Measurements from ENCODE around the gene ALDH3A1. TPM values are rescaled to one million over a fixed set of nuclear protein-coding genes. Genes with fewer than 3 reads are reported as not detected.

The ALDH3A1 gene
- total RNA-seq, 3 donors from 2014 or later: not detected

GRCh38 chr17:19713462-19713861 lies 34.6 kb downstream of the ALDH3A1 start:
- Mint-ChIP-seq H3K9me3 (no peaks in the 10 kb centered on the region), H3K27me3 (ENCODE audit: low read depth) (no peaks in the 10 kb centered on the region), H3K4me3 (no peak overlapping the region), H3K36me3 (ENCODE audit: insufficient read depth) (no peaks in the 10 kb centered on the region), H3K4me1 (ENCODE audit: low read depth) (no peaks in the 10 kb centered on the region)
- no peak for DNase-seq
- no peak for ATAC-seq

- Mint-ChIP-seq H3K36me3 (ENCODE audit: insufficient read depth) (no peaks in the 10 kb centered on the region), H3K4me1 (ENCODE audit: low read depth) (no peaks in the 10 kb centered on the region), H3K9me3 (no peaks in the 10 kb centered on the region), H3K4me3 (no peak overlapping the region), H3K27me3 (ENCODE audit: low read depth) (no peaks in the 10 kb centered on the region)
- ATAC-seq: no peak
- DNase-seq: no peak
These were observed 35.6 kb downstream of the ALDH3A1 start for GRCh38 chr17:19712436-19713004.

GRCh38 chr17:19709841-19710240 lies 38.3 kb downstream of the ALDH3A1 start:
- DNase-seq: no peak
- no peaks in the 10 kb centered on the region for H3K36me3 Mint-ChIP-seq (ENCODE audit: insufficient read depth)
- H3K9me3 Mint-ChIP-seq: no peaks in the 10 kb centered on the region
- no peak for ATAC-seq
- no peaks in the 10 kb centered on the region for H3K4me1 Mint-ChIP-seq (ENCODE audit: low read depth)
- H3K4me3 Mint-ChIP-seq: no peak overlapping the region
- H3K27me3 Mint-ChIP-seq (ENCODE audit: low read depth): no peaks in the 10 kb centered on the region

DNA sequence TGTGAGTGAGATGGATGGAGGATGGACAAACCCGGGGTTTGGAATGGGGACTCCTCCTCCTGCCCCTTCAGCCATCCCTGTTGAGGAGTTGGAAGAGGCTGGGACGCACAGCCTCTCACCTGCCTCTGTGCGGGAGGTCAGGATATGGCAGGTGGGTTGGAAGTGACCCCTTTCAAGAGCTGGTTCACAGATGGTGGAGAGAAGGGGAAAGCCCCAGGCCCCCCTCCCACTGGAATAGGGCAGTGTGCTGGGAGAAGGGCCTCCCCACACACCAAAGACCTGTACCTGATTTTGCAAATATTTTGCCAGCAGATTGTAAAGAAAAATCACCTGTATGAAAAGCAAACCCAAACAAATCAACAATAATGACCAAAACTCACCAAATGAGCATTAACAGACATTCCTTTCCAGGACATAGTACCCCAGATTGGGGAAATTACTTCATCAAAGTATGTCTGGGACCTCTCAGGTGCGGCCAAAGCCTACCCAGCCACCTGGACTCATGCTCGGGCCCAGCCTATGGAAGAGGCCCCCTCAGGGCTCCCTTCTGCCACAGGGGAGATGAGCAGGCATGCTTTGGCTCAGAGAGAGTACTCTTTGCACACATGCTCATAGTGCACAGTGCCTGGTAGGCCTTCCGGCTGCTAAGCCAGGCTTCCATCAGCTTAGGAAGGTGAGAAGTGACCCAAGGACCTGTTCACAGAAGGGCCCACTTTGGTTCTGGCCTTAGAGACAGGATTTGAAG lies 39.5 kb downstream of the ALDH3A1 start:
- Mint-ChIP-seq H3K9me3 (no peaks in the 10 kb centered on the region), H3K4me3 (no peak overlapping the region), H3K27me3 (ENCODE audit: low read depth) (no peaks in the 10 kb centered on the region), H3K4me1 (ENCODE audit: low read depth) (no peaks in the 10 kb centered on the region), H3K36me3 (ENCODE audit: insufficient read depth) (no peaks in the 10 kb centered on the region)
- DNase-seq (no peak), ATAC-seq (no peak)

GRCh38 chr17:19707728-19708221 lies 40.3 kb downstream of the ALDH3A1 start:
- Mint-ChIP-seq H3K9me3 (no peaks in the 10 kb centered on the region), H3K27me3 (ENCODE audit: low read depth) (no peaks in the 10 kb centered on the region), H3K36me3 (ENCODE audit: insufficient read depth) (no peaks in the 10 kb centered on the region), H3K4me1 (ENCODE audit: low read depth) (no peaks in the 10 kb centered on the region), H3K4me3 (no peak overlapping the region)
- ATAC-seq (no peak), DNase-seq (no peak)

GRCh38 chr17:19706791-19707727 lies 41.0 kb downstream of the ALDH3A1 start:
- Mint-ChIP-seq H3K4me1 (ENCODE audit: low read depth) (no peaks in the 10 kb centered on the region), H3K9me3 (no peaks in the 10 kb centered on the region), H3K4me3 (no peak overlapping the region), H3K27me3 (ENCODE audit: low read depth) (no peaks in the 10 kb centered on the region), H3K36me3 (ENCODE audit: insufficient read depth) (no peaks in the 10 kb centered on the region)
- DNase-seq: no peak
- ATAC-seq: no peak

DNA sequence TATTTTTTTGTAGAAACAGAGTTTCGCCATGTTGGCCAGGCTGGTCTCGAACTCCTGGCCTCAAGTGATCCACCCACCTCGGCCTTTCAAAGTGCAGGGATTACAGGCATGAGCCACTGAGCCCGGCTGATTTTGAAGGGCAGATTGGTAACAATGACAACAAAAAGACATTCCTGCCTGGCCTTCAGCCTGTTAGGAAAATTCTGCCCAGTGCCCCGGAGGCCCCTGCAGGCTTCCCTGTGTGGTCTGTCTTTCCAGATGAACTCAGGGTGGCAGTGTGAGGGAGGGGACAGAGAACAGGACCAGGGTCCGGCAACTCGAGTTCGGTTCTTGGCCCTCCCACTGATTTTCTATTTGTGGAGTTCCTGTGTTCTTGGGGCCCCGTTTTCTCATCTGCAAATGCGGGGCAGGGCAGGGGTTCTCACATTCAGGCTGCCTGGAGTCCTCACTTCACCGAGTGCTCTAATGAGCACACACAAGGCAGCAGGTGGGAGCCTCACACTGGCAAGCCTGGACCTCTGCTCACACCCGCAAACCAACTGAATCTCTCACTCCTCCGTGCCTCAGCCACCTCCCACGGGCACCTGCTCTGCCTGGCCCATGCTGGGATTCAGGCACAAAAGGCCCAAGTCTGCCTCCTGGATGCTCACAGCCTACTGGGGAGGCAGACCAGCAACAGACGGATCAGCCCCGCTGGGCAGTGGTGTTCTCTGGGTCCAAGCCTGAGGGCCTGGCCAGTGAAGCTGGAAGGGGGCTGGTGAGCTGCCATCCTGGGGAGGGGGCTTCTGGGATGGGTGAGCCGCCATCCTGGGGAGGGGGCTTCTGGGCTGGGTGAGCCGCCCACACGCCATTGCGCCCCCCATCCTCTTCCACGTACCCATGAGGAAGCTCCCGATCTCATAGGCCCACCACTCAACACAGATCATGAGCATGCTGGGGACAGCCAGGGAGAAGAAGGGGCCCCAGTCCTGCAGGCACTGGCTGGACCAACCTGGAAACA lies 42.0 kb downstream of the ALDH3A1 start:
- DNase-seq (no peak), ATAC-seq (no peak)
- H3K36me3 Mint-ChIP-seq (ENCODE audit: insufficient read depth): no peaks in the 10 kb centered on the region
- no peaks in the 10 kb centered on the region for H3K9me3 Mint-ChIP-seq
- H3K4me1 Mint-ChIP-seq (ENCODE audit: low read depth): no peaks in the 10 kb centered on the region
- no peak overlapping the region for H3K4me3 Mint-ChIP-seq
- no peaks in the 10 kb centered on the region for H3K27me3 Mint-ChIP-seq (ENCODE audit: low read depth)

- Mint-ChIP-seq H3K4me1 (ENCODE audit: low read depth) (no peaks in the 10 kb centered on the region), H3K36me3 (ENCODE audit: insufficient read depth) (no peaks in the 10 kb centered on the region), H3K4me3 (no peak overlapping the region), H3K9me3 (no peaks in the 10 kb centered on the region), H3K27me3 (ENCODE audit: low read depth) (no peaks in the 10 kb centered on the region)
- no peak for ATAC-seq
- DNase-seq: no peak
These were observed 42.9 kb downstream of the ALDH3A1 start for GRCh38 chr17:19705201-19705600.

GRCh38 chr17:19703828-19704613 lies 44.1 kb downstream of the ALDH3A1 start:
- Mint-ChIP-seq H3K4me1 (ENCODE audit: low read depth) (no peaks in the 10 kb centered on the region), H3K9me3 (no peaks in the 10 kb centered on the region), H3K4me3 (no peak overlapping the region), H3K36me3 (ENCODE audit: insufficient read depth) (no peaks in the 10 kb centered on the region), H3K27me3 (ENCODE audit: low read depth) (no peaks in the 10 kb centered on the region)
- ATAC-seq (no peak), DNase-seq (no peak)

DNA sequence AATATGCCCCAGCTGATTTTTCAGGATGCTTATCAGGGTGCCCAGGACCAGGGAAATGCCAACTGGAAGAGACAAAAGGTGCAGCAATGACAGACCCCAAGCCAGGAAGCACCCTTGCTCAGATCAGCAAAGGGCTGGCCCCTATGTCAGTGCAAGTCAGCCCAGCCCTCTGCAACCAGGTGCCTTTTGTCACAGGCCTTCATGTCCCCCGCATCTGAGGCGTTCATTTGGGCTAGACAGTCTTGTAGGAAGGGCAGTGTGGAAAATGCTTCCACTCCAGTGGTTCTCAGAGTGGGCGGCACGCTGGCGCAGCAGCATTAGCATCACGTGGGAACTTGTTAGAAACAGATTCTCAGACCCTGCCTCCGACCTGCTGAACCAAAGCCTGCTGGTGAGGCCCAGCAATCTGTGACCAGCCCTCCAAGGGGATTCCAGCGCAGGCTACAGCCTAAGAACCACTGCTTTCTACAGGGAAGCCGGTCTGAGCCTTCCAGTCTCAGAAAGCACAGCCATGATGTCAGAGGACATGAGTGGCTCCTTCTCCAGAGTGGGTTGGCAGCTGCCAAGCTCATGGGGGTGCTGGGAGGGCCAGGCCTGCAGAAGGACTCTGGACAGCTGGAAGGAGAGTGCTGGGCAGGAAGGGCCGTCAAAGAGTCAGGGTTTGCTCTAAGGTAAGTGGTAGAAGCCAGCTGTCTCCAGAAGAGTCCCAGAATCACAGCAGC lies 44.8 kb downstream of the ALDH3A1 start:
- H3K9me3 Mint-ChIP-seq: no peaks in the 10 kb centered on the region
- no peaks in the 10 kb centered on the region for H3K27me3 Mint-ChIP-seq (ENCODE audit: low read depth)
- H3K4me3 Mint-ChIP-seq: no peak overlapping the region
- no peaks in the 10 kb centered on the region for H3K4me1 Mint-ChIP-seq (ENCODE audit: low read depth)
- DNase-seq (no peak), ATAC-seq (no peak)
- no peaks in the 10 kb centered on the region for H3K36me3 Mint-ChIP-seq (ENCODE audit: insufficient read depth)

- H3K4me3 Mint-ChIP-seq: no peak overlapping the region
- no peaks in the 10 kb centered on the region for H3K4me1 Mint-ChIP-seq (ENCODE audit: low read depth)
- no peaks in the 10 kb centered on the region for H3K27me3 Mint-ChIP-seq (ENCODE audit: low read depth)
- no peaks in the 10 kb centered on the region for H3K9me3 Mint-ChIP-seq
- H3K36me3 Mint-ChIP-seq (ENCODE audit: insufficient read depth): no peaks in the 10 kb centered on the region
- ATAC-seq (no peak), DNase-seq (no peak)
These were observed 45.9 kb downstream of the ALDH3A1 start for GRCh38 chr17:19702217-19702641.
